NCI-H1417 treated with DMSO at 0.1 percent for 48 hours (cell line): ENCODE results near the gene ASIP.
A peak's percentile ranks its signal among the peaks of the same experiment; 100 is the strongest.

Source experiments
- DNase-seq: peaks from one replicate; lab custom pipeline; 2025; lab: John Stamatoyannopoulos, UW

ASIP gene

GRCh38 chr20:34312024-34312460 lies 70.8 kb downstream of the ASIP start:
- no peak for DNase-seq

GRCh38 chr20:34312544-34313217 lies 71.5 kb downstream of the ASIP start:
- DNase-seq, result peak; percentile 52

GRCh38 chr20:34315236-34315635 lies 74.0 kb downstream of the ASIP start:
- DNase-seq, result no peak

GRCh38 chr20:34316196-34316814 lies 75.1 kb downstream of the ASIP start:
- DNase-seq, result no peak
